Testis (tissue), 3 donors: Measurements from ENCODE around the gene SCAMP2. TPM values are rescaled to one million over a fixed set of nuclear protein-coding genes. Genes with fewer than 3 reads are reported as not detected.

Experiments used
- DNase-seq: peaks from one replicate; pipeline ENCODE4 v3.0.0-alpha.2; 2019
- H3K27ac ChIP-seq, 2 donors: fragments of 200-600 bp; sonication (generic); one replicate each; pipeline ENCODE4 v1.5.1; 2019
- H3K27me3 ChIP-seq: fragments of 200-600 bp; sonication (generic); one replicate; pipeline ENCODE4 v1.5.1; 2019
- H3K36me3 ChIP-seq: fragments of 200-600 bp; sonication (generic); one replicate; pipeline ENCODE4 v1.5.1; 2017; ENCODE audit warnings: low read depth; ENCODE audit errors: missing control alignments
- H3K4me1 ChIP-seq: fragments of 200-600 bp; sonication (generic); one replicate; pipeline ENCODE4 v1.5.1; 2019
- H3K4me3 ChIP-seq, 2 donors: fragments of 200-600 bp; sonication (generic); one replicate each; pipeline ENCODE4 v1.5.1; 2017 to 2019
- H3K9me3 ChIP-seq: fragments of 200-600 bp; sonication (generic); one replicate; pipeline ENCODE4 v1.5.1; 2017
- POLR2A ChIP-seq: fragments of 450-650 bp; IDR thresholded peaks from one replicate; pipeline ENCODE4 v1.6.1; 2017; ENCODE audit warnings: antibody characterized with exemption, mild to moderate bottlenecking, moderate library complexity
- WGBS, 2 donors: methylation state at CpG; one replicate each; pipeline ENCODE4 v1.1.5; 2018; 5-methylcytosine and 5-hydroxymethylcytosine counted together
- intact Hi-C: fragments of 100-400 bp; cut with DNase I; formaldehyde crosslinking; loops from one replicate; pipeline ENCODE4 v1.15.1; 2023; ENCODE audit warnings: low total_unique reads
- polyA plus RNA-seq: library from polyadenylated mRNA; stranded (reverse); fragments of 350-450 nt; fragmentation: Illumina TruSeq; extraction: RNeasy Lipid Tissue Mini Kit (QIAGEN cat#74804); gene quantifications from one replicate; pipeline ENCODE4 v1.2.3, GENCODE V29; 2014; ENCODE audit warnings: low read depth, low replicate concordance; ENCODE audit not compliant: insufficient read depth
- total RNA-seq, 2 donors: library from RNA; depleted of rRNA; stranded (reverse); fragments of >200 nt; gene quantifications; one replicate each; pipeline ENCODE4 v1.2.3, GENCODE V29; 2016
- TF ChIP-seq, protein P1 (sequence below), 3 experiments: fragments of 450-650 bp in 2 of 3; fragments of 200-600 bp in 1 of 3; sonication (generic) in 1 of 3; IDR thresholded peaks; one replicate each; pipeline ENCODE4 v1.5.1; 2016 to 2019; ENCODE audit warnings: antibody characterized with exemption in 3 of 3, mild to moderate bottlenecking in 2 of 3, moderate library complexity in 1 of 3

Gene SCAMP2
- total and polyA plus RNA-seq, 3 donors from 2014 or later: 94.8 to 130 (median 103) TPM

DNA sequence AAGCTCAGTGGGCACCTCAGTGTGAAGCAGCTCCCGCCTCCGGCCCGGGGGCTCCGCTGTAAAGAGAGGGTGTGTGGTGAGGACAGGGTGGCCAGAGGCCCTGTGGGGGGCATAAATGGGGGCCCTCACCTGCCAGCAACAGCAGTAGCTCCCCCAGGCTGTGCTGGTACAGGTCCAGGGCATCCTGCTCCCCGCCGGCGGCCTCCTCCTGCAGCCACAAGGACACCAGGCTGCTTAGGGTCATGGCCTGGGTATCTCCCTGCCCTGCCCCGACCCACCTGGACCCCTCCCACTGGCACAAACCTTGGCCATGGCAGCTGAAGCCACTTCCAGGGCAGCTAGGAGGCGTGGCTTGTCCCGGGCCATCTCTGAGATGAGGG is 35.0 kb downstream of the SCAMP2 start:
- Histone ChIP-seq H3K27ac (no peak overlapping the region), H3K4me3 (no peak overlapping the region), H3K36me3 (no peaks in the 10 kb centered on the region), H3K4me1 (peaks cover 11% of the 10 kb centered on the region), H3K27me3 (no peaks in the 10 kb centered on the region), H3K9me3 (no peaks in the 10 kb centered on the region)
- intact Hi-C loops: no loop called here
- 94 to 98% methylated on average over 8 to 10 of the region's 10 CpGs for WGBS, 2 donors
- TF ChIP-seq POLR2A: no peak
- TF ChIP-seq, protein P1, sequence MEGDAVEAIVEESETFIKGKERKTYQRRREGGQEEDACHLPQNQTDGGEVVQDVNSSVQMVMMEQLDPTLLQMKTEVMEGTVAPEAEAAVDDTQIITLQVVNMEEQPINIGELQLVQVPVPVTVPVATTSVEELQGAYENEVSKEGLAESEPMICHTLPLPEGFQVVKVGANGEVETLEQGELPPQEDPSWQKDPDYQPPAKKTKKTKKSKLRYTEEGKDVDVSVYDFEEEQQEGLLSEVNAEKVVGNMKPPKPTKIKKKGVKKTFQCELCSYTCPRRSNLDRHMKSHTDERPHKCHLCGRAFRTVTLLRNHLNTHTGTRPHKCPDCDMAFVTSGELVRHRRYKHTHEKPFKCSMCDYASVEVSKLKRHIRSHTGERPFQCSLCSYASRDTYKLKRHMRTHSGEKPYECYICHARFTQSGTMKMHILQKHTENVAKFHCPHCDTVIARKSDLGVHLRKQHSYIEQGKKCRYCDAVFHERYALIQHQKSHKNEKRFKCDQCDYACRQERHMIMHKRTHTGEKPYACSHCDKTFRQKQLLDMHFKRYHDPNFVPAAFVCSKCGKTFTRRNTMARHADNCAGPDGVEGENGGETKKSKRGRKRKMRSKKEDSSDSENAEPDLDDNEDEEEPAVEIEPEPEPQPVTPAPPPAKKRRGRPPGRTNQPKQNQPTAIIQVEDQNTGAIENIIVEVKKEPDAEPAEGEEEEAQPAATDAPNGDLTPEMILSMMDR (IDR thresholded peaks at IDR 0.05): no peak
- DNase-seq: no peak

DNA sequence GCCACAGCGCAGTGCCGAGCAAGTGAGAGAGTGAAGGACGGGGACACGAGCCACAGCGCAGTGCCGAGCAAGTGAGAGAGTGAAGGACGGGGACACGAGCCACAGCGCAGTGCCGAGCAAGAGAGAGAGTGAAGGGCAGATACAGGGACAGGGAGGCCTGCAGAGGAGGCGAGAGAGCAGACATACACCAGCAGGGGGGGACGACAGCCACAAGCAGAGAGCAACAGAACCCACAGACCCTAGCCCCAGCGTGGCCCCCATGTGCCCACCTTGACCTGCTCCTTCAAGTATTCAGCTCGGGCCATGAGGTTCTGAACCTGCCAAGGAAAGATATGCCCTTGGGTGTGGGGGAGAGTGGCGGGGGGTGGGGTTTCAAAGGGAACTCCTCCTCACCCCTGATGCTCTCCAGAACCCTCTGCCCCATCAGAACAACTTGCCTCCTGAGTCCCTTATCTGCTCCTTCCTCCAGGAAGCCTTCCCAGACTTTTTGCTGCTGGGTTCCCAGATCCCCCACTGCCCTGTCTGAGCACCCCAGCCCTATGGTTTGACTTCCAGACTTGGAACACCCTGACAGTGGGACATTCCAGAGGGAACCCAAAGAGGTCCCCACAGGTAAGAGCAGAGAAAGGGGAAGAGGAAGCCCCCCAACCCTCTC is 35.6 kb downstream of the SCAMP2 start:
- WGBS, 2 donors: 81 to 87% methylated on average over 15 of the region's 15 CpGs
- peaks cover 11% of the 10 kb centered on the region for H3K4me1 ChIP-seq

DNA sequence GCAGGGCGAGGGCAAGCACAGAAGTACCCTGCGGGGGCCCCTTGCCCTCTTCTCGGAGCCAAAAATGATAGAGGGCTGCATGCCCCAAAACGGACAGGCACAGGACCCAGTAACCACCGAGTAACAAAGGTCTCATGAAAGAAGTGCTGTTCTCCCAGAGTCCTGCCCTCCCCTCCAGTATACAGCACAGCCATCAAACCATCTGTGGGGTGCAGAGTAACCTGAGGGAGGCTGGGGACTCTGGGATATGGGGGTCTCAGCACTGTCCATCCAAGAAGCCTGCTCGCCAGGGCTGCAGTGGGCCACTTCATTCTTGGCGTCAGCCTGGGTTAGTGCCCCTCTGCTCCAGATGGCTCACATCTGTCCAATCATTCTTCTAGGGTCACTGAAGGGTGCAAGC is 36.3 kb downstream of the SCAMP2 start:
- Histone ChIP-seq H3K9me3 (no peaks in the 10 kb centered on the region), H3K4me3 (no peak overlapping the region), H3K36me3 (no peaks in the 10 kb centered on the region), H3K4me1 (peaks cover 6% of the 10 kb centered on the region), H3K27ac (no peak overlapping the region), H3K27me3 (no peaks in the 10 kb centered on the region)
- intact Hi-C loops: no loop called here
- DNase-seq: no peak
- TF ChIP-seq, protein P1 (IDR thresholded peaks at IDR 0.05): no peak
- TF ChIP-seq POLR2A: no peak
- WGBS, 2 donors: 85 to 88% methylated on average over 3 to 7 of the region's 7 CpGs

More for the DNA sequence above, 35.6 kb downstream of the SCAMP2 start:
- no peak overlapping the region for H3K27ac ChIP-seq
- H3K4me3 ChIP-seq: no peak overlapping the region
- no peaks in the 10 kb centered on the region for H3K36me3 ChIP-seq
- no peak for DNase-seq
- H3K9me3 ChIP-seq: no peaks in the 10 kb centered on the region
- TF ChIP-seq POLR2A: no peak
- TF ChIP-seq, protein P1 (IDR thresholded peaks at IDR 0.05): no peak
- intact Hi-C loops: no loop called here
- no peaks in the 10 kb centered on the region for H3K27me3 ChIP-seq

DNA sequence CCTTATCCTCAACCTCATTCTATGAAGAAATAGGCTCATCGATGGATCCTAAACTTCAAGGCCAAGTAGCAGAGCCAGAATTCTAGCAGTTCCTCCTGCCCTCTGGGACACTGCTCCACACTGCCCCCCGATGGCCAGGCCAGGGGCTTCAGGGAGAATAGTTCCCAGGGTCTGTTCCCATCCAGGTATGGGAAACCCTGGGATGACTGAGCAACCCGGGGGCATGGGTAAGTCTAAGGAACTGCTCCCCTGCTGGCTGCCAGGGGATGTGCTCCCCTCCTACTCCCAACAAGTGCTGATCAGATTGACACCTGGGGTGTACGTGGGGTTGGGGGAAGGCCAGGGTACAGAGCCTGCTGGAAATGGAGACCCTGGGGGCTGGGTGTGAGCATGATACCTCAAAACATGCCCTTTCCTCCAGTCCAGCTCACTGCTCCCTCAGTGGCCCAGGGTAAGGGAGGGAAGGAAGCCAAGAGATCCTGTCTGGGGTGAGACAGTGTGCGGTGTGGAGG is 37.8 kb downstream of the SCAMP2 start:
- Histone ChIP-seq H3K4me1 (no peaks in the 10 kb centered on the region), H3K36me3 (no peaks in the 10 kb centered on the region), H3K27me3 (no peaks in the 10 kb centered on the region), H3K27ac (no peak overlapping the region), H3K9me3 (no peaks in the 10 kb centered on the region), H3K4me3 (no peak overlapping the region)
- intact Hi-C loops: no loop called here
- TF ChIP-seq POLR2A: no peak
- TF ChIP-seq, protein P1 (IDR thresholded peaks at IDR 0.05): peak in 2 of 3 experiments; percentile 50 to 63
- DNase-seq: peak; percentile 47
- 57 to 61% methylated on average over 2 to 4 of the region's 5 CpGs for WGBS, 2 donors
